CD4-positive, alpha-beta T cell treated with Interleukin-17A for 4 hours (primary cell): Measurements from ENCODE around the gene EIF4EBP2.

ENCODE experiments used
- DNase-seq: peaks from one replicate; pipeline ENCODE4 v3.0.0-alpha.2; 2020; ENCODE audit warnings: mixed read lengths

Gene EIF4EBP2

DNA sequence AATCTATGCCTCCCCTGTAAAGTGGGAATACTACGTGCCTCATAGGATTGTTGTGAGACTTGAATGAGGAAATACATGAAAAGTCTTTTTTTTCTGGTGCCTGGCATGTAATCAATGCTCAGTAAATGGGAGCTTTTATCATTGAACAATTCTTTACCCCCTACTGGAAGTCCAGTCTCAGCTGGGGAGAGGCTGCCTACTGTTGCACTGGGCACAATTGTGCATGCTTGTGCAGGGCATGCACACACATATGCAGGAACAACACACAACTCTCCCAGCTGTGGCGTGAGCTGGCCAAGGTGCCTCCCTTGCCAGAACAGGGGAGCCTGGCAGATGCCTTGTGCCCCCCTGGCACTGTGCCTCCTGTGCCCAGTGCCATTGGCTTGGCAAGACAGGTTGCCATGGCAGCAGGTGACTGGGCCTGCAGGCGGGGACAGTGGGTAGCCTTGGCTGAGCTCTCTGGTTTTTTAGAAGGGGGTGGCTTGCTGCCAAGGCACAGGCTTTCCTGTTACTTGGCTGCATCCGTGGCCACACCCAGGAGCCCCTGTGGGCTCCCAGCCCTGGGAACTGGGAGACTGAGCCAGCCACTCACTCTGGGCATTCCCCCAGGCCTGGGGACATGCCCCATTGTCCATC is 58.5 kb downstream of the EIF4EBP2 start:
- no peak for DNase-seq

DNA sequence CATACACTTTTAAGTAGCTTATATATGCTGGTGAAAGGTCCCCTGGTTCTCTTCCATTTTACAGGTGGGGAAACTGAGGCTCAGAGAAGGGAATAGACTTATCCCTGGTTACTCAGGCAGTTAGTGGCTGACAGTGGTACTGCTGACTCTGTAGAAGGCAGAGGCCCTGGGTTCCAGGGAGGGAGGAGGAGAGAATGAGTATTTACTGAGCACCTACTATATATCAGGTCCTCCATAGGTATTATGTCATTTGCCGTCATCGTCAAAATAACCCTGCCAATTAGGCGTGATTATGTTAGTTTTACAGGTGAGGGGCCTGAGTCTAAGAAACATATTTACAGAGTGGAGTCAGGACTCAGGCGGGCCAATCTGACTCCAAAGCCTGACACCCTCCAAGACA is 61.3 kb downstream of the EIF4EBP2 start:
- no peak for DNase-seq

DNA sequence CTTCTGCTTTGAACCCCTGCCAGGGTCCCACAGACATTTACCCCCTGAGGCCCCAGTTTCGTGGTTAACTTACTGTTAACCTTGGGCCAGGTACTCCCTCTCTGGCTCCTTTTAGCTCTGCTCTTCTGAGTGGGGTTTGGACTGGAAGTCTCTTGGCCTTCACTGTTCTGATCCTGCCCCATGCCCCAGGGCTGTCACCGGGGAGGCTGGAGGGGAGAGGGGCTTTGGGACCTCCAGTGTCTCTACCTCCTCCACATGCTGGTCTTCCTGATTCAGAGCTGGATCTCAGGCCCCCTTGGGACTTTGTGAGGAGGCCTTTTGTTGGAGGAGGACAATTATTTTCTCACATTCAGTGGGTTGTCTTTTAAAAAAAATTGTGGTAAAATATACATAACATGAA is 61.9 kb downstream of the EIF4EBP2 start:
- no peak for DNase-seq

DNA sequence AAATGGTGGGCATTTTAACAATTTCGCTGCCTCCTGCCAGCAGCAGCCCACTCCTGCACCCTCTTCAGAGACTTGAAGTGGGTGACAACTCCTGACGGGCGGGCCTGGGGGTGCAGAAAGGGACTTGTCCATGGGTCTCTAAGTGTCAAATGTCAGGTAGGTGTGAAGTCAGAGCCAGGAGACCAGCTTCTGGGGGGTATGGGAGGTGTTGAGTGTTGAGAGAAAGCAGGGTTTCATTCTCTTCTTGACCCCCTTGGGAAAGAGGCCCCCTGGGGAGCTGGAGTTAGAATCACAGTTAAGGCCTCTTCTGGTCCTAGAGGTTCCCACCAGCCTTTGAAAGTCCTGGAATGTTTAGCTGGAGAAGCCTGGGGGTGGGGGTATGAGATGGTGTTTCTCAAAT is 63.0 kb downstream of the EIF4EBP2 start:
- DNase-seq = no peak

DNA sequence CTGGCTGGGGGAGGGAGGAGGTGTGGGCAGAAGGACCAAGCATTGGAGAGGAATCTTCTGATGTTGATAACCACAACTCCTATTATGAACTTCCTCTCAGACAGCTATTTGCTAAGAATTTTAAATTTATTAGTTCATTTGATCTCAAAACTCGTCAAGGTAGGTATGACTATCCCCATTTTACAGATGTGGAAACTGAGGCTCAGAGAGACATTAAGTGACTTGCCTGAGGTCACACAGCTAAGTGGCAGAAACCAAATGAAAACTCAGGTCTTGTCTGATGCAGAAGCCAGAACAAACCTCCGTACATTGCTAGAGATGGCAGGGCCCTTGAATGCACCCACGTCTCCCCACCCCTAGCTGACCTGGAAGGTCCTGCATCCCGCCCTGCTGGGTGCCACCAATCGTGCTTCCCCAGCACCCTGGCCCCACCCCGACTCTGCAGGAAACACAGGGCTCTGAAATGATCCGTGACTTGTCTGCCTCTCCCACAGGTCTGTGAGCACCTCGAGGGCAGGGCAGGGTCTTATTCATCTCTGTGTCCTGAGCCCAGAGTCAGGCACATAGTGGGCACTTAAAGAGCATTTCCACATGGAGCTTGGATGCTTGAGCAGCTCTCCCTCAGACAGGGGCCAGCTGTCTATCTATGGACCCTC is 69.0 kb downstream of the EIF4EBP2 start:
- no peak for DNase-seq

DNA sequence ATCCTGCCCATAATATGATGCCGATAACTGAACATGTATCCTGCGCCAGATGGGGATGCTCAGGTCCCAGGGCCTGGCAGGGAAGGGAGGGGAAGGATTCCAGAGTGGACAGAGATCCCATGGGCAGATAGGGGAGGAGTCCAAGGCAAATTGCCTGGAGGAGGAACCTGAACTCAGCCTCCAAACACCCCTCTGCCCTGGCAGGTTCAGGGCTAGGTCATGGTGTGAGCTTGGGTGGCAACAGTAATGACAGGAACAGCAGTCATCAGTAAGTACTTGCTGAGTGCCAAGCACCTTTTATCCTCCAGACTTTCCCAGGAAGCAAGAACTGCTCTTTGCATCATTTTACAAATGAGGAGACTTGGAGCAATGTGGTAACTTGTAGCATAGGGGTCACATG is 70.8 kb downstream of the EIF4EBP2 start:
- no peak for DNase-seq

DNA sequence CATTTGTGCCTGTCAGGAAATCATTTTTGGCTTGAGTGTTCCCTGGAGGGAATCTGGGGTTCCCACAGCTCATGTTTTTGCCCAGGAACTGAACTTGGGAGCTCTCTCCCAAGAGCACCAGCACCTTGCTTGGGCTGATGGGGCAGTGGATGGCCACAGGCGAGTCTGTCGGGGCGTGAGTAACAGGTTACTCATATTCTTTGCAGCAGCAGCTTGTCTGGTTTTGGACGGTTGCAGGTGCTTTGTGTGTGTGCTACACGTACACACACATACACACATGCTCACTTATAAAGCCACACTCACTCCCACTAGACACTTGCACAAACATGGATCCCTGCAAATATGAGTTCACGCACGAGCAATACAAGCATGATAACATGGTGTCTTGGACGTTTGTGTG is 71.7 kb downstream of the EIF4EBP2 start:
- no peak for DNase-seq

DNA sequence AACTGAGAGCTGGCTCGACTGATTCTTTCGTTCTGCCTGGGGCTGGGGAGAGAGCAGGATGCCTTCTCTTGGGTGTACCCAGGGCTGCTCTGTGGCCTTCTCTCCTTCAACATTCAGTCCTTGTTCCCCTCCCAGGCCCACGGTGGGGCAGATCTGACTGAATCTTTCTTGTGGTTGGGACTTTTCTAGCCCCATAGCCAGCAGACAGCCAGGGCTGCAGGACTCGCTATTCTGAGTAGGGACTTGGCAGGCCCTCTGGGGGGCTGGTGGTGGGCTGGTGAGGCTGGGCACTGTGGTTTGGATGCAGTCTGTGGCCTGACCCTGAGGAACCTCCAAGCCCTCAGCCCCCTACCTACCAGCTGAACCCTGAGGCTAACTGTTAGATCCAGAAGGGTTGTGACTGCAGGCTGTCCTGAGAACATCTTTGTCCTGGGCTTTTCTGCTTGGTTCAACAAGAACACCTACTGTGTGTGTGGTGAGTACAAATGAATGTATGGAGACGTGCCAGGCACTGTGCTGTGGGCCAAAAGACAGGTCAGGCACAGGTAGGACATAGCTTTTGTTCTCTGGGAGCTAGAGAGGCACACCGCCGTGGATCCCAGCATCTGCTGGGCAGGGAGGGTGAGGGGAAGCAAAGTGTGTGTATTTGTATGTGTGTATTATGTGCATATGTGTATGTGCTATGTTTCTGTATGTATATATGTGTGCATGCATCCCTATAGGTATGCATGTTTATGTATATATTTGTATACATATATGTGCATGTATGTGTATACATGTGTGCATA is 72.5 kb downstream of the EIF4EBP2 start:
- DNase-seq = peak; percentile 16

DNA sequence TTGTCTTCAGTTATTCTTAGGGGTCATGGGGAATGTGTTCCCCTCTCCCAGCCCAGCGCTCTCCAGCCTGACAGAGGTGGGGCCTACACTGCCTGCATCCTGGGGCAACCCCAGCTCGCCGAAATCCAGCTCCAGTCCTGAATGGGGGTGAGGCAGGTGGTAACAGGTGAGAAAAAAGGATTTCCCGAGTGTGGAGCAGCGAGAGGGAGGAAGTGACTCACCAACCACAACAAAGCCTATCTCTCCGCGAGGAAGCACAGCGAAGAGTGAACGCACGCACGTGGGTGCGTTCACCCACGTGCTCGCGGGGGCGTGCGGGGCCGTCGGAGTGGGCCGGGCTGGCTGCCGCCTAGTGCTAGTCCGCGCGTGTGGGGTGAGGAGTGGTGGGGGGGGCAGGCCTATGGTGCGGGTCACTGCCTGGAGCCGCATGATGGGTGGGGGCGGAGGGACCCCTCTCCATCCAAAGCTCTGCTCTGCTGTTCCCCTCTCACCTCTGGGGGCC is 73.8 kb downstream of the EIF4EBP2 start:
- DNase-seq = peak; percentile 83
